ENCODE data around the gene FBXW2.
"Not testable (repeated sequence)": the region's sequence is repeated elsewhere in the genome, so short reads cannot be mapped to it uniquely, and the experiment has no call there.

FBXW2 gene

DNA sequence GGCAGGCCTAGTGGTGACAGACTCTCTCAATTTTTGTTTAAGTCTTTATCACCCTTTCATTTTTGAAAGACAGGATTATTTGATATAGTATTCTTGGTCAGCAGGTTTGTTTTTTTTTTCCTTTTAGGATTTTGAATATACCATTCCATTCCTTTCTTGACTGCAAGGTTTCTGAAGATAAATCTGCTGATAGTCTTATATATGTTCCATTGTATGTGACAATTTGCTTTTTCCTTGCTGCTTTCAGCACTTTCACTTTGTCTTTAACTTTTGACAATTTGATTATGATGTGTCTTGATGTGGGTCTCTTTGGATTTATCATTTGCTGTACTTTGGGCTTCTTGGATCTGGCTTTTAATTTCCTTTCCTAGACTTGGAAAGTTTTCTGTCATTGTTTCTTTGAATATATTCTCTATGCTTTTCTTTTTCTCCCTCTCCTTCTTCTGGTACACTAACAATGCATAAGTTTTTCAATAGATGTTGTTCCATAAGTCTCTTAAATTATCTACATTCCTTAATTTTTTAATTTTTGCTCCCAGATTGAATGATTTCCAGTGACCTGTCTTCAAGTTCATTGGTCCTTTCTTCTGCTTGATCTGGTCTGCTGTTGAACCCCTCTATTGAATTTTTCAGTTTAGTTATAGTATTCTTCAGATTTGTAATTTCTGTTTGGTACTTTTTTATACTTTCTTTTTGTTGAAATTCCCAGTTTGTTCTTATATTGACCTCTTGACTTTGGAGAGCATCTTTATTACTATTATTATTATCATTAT is 14.6 kb upstream of the FBXW2 start:
- intact Hi-C loops (cut with micrococcal nuclease), result no loop called here
- peaks cover 6% of the 10 kb centered on the region for H3K36me3 Mint-ChIP-seq (ENCODE audit: low read depth)
- H3K27me3 Mint-ChIP-seq, result no peaks in the 10 kb centered on the region
- no peak overlapping the region for H3K27ac Mint-ChIP-seq
- peaks cover 57% of the 10 kb centered on the region for H3K9me3 Mint-ChIP-seq
- no peak overlapping the region for H3K4me3 Mint-ChIP-seq
- no peaks in the 10 kb centered on the region for H3K4me1 Mint-ChIP-seq (ENCODE audit: low read depth)

DNA sequence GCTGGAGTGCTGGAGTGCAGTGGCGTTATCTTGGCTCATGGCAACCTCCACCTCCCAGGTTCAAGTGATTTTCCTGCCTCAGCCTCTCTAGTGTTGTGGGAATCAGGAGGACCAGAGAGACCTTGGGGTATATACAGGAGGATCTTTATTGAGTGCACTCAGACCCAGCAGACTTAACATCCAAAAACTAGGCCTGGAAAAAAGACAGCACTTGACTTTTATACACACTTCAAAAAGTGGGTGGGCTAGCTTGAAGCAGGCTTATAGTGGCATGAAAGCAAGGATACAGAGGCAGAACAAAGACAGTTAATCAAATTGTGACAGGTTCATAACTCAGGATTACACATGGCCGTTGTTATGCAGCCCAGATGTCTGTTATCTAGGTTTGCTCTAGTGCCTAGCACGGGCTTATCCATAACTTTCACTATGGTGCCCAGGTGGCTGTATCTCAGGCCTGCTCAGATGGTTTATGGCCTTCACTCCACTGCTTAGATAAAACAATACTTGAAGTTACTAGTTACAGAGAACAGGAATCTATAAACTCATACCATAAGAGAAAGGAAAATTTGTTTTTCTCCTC is 11.7 kb upstream of the FBXW2 start:
- H3K36me3 Mint-ChIP-seq (ENCODE audit: low read depth); intact Hi-C loops (cut with micrococcal nuclease); H3K27ac Mint-ChIP-seq; H3K27me3 Mint-ChIP-seq; H3K4me3 Mint-ChIP-seq; H3K4me1 Mint-ChIP-seq (ENCODE audit: low read depth): not testable (repeated sequence)
- H3K9me3 Mint-ChIP-seq, result peaks cover 57% of the 10 kb centered on the region

DNA sequence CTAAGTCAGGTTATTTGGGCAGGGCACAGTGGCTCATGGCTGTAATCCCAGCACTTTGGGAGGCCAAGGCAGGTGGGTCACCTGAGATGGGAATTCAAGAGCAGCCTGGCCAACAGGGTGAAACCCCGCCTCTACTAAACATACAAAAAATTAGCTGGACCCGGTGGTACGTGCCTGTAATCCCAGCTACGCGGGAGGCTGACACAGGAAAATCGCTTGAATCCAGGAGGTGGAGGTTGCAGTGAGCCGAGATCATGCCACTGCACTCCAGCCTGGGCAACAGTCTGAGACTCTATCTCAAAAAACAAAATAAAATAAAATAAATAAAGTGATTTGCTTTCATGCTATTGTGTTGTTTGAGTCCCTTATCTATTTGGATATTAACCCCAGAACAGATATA is 8.2 kb upstream of the FBXW2 start:
- no peak overlapping the region for H3K27ac Mint-ChIP-seq
- intact Hi-C loops (cut with micrococcal nuclease), result no loop called here
- H3K4me3 Mint-ChIP-seq, result no peak overlapping the region
- H3K36me3 Mint-ChIP-seq (ENCODE audit: low read depth), result peaks cover 6% of the 10 kb centered on the region
- no peaks in the 10 kb centered on the region for H3K4me1 Mint-ChIP-seq (ENCODE audit: low read depth)
- peaks cover 26% of the 10 kb centered on the region for H3K9me3 Mint-ChIP-seq
- H3K27me3 Mint-ChIP-seq, result no peaks in the 10 kb centered on the region

DNA sequence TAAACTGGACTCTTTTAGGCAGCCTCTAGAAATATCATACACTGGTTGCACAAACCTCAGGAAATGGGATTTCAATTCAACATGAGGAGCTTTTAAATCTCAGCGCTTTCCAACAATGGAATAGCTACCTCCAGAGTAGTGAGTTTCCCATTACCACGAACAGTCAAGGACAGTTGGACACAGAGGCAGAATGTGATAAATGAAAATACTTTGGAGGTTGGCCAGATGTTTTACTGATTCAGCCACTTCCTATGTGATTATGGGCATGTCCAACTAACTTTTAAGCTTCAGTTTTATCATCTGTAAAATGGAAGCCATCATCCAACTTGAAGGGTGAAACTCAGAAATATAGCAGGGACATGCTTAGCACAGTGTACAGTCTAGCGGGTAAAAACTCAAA is 2.1 kb downstream of the FBXW2 start:
- no peak overlapping the region for H3K4me3 Mint-ChIP-seq

DNA sequence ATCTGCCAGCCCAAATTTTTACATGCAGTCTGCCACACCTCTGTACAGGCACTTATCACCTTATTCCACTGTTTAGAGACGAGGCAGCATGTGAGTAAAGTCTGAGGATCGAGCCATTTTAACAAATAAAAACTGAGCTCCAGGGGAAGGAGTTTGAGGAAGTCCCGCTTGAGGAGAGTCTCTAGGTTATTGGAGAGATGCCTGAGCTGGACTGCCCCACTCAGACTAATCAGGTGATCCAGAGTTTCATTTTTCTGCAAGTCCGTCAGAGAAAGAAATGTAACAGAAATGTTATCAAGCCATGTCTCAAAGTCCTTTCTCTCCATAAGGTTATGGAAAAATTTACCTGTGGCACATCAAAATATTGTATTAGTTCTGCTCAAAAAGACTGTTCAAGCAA is 5.3 kb downstream of the FBXW2 start:
- peaks cover 63% of the 10 kb centered on the region for H3K4me1 Mint-ChIP-seq (ENCODE audit: low read depth)
- H3K27me3 Mint-ChIP-seq, result no peaks in the 10 kb centered on the region
- peak overlapping the region; percentile 11 for H3K27ac Mint-ChIP-seq
- intact Hi-C loops (cut with micrococcal nuclease), result no loop called here
- peaks cover 77% of the 10 kb centered on the region for H3K36me3 Mint-ChIP-seq (ENCODE audit: low read depth)
- H3K9me3 Mint-ChIP-seq, result no peaks in the 10 kb centered on the region
- H3K4me3 Mint-ChIP-seq, result no peak overlapping the region

More for the DNA sequence above, 2.1 kb downstream of the FBXW2 start:
- Mint-ChIP-seq H3K27ac (no peak overlapping the region), H3K27me3 (no peaks in the 10 kb centered on the region), H3K4me1 (ENCODE audit: low read depth) (peaks cover 53% of the 10 kb centered on the region), H3K36me3 (ENCODE audit: low read depth) (peaks cover 56% of the 10 kb centered on the region), H3K9me3 (no peaks in the 10 kb centered on the region)
- intact Hi-C loops (cut with micrococcal nuclease), result no loop called here

DNA sequence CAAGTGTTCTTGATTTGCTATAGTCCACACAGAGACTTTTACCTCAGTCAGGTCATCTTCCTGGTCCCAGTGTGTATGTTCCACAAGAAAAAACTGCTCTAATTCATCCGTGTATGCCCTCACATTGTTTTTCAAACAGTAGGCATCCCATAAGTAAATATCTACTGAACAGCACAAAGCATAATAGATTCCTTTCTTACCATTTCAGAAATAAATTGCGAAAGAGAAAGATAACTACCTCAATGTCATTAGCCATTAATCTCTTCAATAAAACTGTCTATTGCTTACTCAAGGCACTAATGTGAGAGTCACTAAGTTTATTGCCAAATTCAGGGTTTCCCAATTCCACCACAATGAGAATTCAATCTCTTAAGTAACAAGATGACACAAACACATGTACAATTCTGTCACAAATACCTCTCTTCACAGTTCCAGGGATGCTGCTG is 9.6 kb downstream of the FBXW2 start:
- peaks cover 70% of the 10 kb centered on the region for H3K36me3 Mint-ChIP-seq (ENCODE audit: low read depth)
- peaks cover 35% of the 10 kb centered on the region for H3K4me1 Mint-ChIP-seq (ENCODE audit: low read depth)
- no peak overlapping the region for H3K4me3 Mint-ChIP-seq
- no peaks in the 10 kb centered on the region for H3K9me3 Mint-ChIP-seq
- H3K27me3 Mint-ChIP-seq, result no peaks in the 10 kb centered on the region
- H3K27ac Mint-ChIP-seq, result no peak overlapping the region
- intact Hi-C loops (cut with micrococcal nuclease), result no loop called here

DNA sequence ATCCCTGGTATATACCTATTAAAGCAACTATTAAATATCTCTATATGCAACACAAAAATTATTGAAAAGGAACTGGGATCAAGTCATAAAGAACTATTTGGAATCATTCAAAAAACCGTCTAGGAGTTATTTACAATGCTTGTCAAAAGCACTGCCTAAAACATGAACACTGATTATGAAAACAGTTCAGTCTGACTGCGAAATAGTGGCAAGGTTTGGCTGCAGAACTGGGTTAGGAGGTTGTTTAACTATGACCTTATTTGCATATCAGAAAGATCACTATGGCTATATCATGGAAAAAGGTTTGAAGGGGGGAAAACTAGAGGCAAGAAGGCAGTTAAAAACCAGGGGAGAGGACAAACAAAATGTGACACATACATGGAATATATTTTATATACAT is 12.0 kb downstream of the FBXW2 start:
- no peaks in the 10 kb centered on the region for H3K27me3 Mint-ChIP-seq
- H3K4me1 Mint-ChIP-seq (ENCODE audit: low read depth), result peaks cover 22% of the 10 kb centered on the region
- no peak overlapping the region for H3K27ac Mint-ChIP-seq
- no peaks in the 10 kb centered on the region for H3K9me3 Mint-ChIP-seq
- no peak overlapping the region for H3K4me3 Mint-ChIP-seq
- H3K36me3 Mint-ChIP-seq (ENCODE audit: low read depth), result peaks cover 71% of the 10 kb centered on the region
- intact Hi-C loops (cut with micrococcal nuclease), result no loop called here

DNA sequence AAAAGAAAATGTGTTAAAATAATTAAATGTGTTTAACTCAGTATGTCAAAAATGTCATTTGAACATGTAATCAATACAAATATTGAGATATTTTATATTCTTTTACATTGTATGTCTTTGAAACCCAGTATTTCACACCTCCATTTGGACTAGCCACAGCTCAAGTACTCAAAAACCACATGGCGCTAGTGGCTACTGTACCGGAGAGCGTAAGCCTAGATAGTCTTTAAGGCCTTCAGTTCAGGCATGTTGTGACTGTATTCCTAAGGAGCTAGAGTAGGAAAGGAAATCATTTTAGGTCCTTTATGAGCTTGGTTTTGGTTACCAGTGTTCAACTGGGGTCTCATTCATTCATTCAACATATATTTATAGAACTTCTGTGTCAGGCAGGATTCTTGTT is 12.8 kb downstream of the FBXW2 start:
- H3K4me1 Mint-ChIP-seq (ENCODE audit: low read depth), result peaks cover 17% of the 10 kb centered on the region
- no peak overlapping the region for H3K4me3 Mint-ChIP-seq
- intact Hi-C loops (cut with micrococcal nuclease), result no loop called here
- no peak overlapping the region for H3K27ac Mint-ChIP-seq
- H3K36me3 Mint-ChIP-seq (ENCODE audit: low read depth), result peaks cover 71% of the 10 kb centered on the region
- H3K9me3 Mint-ChIP-seq, result no peaks in the 10 kb centered on the region
- H3K27me3 Mint-ChIP-seq, result no peaks in the 10 kb centered on the region

DNA sequence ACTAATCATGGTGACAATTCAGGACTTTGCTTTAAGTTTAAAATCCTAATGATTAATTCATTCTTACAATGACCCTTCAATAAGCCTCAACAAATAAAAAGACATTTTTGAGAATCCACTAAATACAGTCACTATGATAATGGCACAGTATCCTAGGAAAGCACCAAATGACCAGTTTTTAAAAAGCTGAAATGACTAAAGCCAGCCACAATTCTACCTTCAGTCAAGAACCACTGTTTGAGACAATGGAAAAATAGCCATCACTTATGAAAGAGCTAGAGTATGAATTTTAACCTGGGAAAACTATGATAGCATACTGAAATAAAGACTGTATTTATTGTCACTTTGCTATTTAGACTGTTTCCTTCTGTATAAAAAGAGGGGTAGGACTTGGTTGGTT is 14.0 kb downstream of the FBXW2 start:
- Mint-ChIP-seq H3K27ac (no peak overlapping the region), H3K9me3 (no peaks in the 10 kb centered on the region), H3K27me3 (no peaks in the 10 kb centered on the region), H3K4me3 (no peak overlapping the region), H3K4me1 (ENCODE audit: low read depth) (peaks cover 9% of the 10 kb centered on the region), H3K36me3 (ENCODE audit: low read depth) (peaks cover 71% of the 10 kb centered on the region)
- intact Hi-C loops (cut with micrococcal nuclease), result no loop called here

DNA sequence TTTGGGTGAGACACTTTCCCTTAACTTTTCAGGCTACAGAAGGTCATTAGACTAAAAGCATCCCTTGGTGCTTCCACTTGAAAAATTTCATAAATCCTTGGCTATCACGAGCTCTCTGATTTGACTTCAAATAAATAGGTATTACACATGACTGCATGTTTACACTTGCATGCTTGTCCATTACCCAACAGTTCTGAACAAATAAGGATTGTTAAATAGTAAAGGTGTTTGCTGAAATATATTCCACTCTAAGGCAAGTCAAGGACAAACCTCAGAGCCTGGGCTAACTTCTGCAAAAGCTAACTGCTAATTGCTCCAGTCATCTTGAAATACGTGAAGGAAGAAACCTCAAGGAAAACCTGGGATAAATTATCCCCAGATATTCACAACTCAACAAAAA is 14.5 kb downstream of the FBXW2 start:
- intact Hi-C loops (cut with micrococcal nuclease), result no loop called here
- Mint-ChIP-seq H3K9me3 (no peaks in the 10 kb centered on the region), H3K27ac (no peak overlapping the region), H3K4me3 (no peak overlapping the region), H3K4me1 (ENCODE audit: low read depth) (peaks cover 4% of the 10 kb centered on the region), H3K27me3 (no peaks in the 10 kb centered on the region), H3K36me3 (ENCODE audit: low read depth) (peaks cover 71% of the 10 kb centered on the region)

DNA sequence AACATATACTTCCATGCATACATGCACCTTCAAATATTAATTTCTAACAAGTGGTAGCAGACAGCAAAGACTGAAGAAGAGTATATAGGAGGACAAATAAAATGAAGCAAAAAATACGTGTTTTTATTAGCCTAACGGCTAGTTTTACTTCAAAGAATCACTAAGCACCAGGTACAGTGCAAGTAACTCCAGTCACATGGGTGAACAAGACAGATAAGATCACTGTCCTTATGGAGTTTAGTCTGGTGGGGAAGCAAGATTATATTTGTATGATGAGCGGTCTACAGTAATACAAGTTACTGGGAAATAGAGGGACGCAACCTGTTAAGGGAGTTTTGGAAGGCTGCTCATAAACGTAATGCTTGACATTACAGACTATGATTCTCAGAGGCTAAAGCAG is 16.0 kb downstream of the FBXW2 start:
- Mint-ChIP-seq H3K27ac (no peak overlapping the region), H3K4me1 (ENCODE audit: low read depth) (no peaks in the 10 kb centered on the region)

DNA sequence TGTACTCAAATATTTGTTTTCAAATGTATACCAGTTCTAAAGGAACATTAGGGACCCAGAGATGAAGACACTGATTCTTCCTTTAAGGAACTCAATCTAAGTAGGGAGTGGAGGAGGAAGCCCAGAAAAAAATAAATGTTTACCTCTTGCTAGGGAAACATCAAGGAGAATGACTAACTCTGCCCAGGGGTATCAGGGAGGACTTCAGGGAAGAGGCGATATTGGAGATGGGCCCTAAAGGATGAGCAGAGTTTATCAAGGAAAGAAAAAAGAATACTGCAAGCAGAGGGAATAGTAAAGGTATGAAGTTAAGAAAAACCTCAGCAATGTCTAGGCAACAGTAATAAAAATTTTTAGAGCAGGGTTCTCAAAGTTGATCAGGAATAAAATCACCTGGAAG is 16.4 kb downstream of the FBXW2 start:
- intact Hi-C loops (cut with micrococcal nuclease), result no loop called here
- Mint-ChIP-seq H3K27ac (peak overlapping the region; percentile 5), H3K9me3 (no peaks in the 10 kb centered on the region), H3K4me1 (ENCODE audit: low read depth) (peaks cover under 1% of the 10 kb centered on the region), H3K4me3 (no peak overlapping the region), H3K27me3 (no peaks in the 10 kb centered on the region), H3K36me3 (ENCODE audit: low read depth) (peaks cover 85% of the 10 kb centered on the region)

More for the DNA sequence above, 16.0 kb downstream of the FBXW2 start:
- H3K9me3 Mint-ChIP-seq, result no peaks in the 10 kb centered on the region
- H3K27me3 Mint-ChIP-seq, result no peaks in the 10 kb centered on the region
- no peak overlapping the region for H3K4me3 Mint-ChIP-seq
- intact Hi-C loops (cut with micrococcal nuclease), result no loop called here
- peaks cover 81% of the 10 kb centered on the region for H3K36me3 Mint-ChIP-seq (ENCODE audit: low read depth)

DNA sequence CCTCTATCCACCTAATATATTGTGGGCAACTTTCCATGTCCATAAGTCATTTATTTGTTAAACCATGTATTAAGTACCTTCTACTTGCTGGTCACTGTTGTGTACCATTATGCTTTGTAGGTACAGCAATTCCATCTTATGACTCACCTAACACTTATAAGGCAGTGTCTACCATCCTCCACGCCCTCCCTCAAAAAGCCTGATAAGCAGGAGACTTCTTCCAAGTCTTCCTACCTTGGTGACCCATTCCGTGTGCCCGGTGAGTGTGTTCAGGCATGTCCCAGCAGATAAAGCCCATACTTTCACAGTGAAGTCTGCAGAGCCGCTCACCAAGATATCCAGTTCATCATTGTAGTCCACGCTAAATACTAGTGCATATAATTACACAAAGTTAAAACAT is 17.4 kb downstream of the FBXW2 start:
- peaks cover 9% of the 10 kb centered on the region for H3K4me1 Mint-ChIP-seq (ENCODE audit: low read depth)
- H3K36me3 Mint-ChIP-seq (ENCODE audit: low read depth), result peaks cover 87% of the 10 kb centered on the region
- no peaks in the 10 kb centered on the region for H3K27me3 Mint-ChIP-seq
- H3K4me3 Mint-ChIP-seq, result no peak overlapping the region
- H3K27ac Mint-ChIP-seq, result no peak overlapping the region
- no peaks in the 10 kb centered on the region for H3K9me3 Mint-ChIP-seq
- intact Hi-C loops (cut with micrococcal nuclease), result no loop called here

DNA sequence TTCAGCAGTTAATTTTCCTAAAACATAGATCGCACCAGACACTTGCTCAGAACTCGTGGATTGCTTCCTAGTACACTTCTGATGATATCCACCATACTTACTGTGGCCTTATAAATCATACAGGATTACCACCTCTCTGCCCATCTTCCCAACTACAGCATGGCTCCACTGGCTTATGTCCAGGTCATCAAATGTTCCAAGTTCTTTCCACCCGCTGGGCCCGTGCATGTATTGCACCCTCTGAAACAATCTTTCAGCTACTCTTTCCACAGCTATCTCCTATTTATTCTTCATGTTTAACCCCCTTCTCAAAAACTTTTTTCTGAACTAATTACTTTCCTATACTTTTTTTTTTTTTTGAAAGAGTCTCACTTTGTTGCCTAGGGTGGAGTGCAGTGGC is 18.5 kb downstream of the FBXW2 start:
- H3K36me3 Mint-ChIP-seq (ENCODE audit: low read depth), result peaks cover 94% of the 10 kb centered on the region
- intact Hi-C loops (cut with micrococcal nuclease), result no loop called here
- H3K4me3 Mint-ChIP-seq, result no peak overlapping the region
- H3K27ac Mint-ChIP-seq, result no peak overlapping the region
- peaks cover 9% of the 10 kb centered on the region for H3K4me1 Mint-ChIP-seq (ENCODE audit: low read depth)
- H3K9me3 Mint-ChIP-seq, result no peaks in the 10 kb centered on the region
- no peaks in the 10 kb centered on the region for H3K27me3 Mint-ChIP-seq

DNA sequence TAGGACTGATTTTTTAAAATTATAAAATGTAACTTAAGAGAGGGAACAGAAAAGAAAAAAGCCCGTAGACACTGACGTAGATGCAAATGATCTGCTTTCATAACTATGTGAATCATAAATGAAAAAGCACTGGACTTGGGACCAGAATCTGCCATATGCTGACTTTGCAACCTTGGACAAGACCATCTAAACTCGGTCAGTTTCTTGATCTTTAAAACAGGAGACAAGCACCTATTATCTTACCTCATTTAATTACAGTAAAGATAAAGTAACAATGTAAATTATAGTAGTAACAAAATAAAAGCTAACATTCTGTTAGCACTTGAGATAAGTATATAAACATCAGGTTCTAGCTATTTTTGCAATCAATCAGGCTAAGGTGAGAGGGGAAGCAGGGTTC is 20.0 kb downstream of the FBXW2 start:
- no peaks in the 10 kb centered on the region for H3K27me3 Mint-ChIP-seq
- no peak overlapping the region for H3K27ac Mint-ChIP-seq
- no peak overlapping the region for H3K4me3 Mint-ChIP-seq
- intact Hi-C loops (cut with micrococcal nuclease), result no loop called here
- H3K36me3 Mint-ChIP-seq (ENCODE audit: low read depth), result peaks cover 97% of the 10 kb centered on the region
- H3K4me1 Mint-ChIP-seq (ENCODE audit: low read depth), result peaks cover 9% of the 10 kb centered on the region
- H3K9me3 Mint-ChIP-seq, result no peaks in the 10 kb centered on the region

Measured in dendritic cell treated with granulocyte-macrophage colony-stimulating factor and Interleukin-4, amounts not matched to agents 40 ng/mL and 50 ng/mL, for 4 days (primary cell).